ENCODE results near the gene ADIPOQ.
"Not testable (repeated sequence)": the region's sequence is repeated elsewhere in the genome, so short reads cannot be mapped to it uniquely, and the experiment has no call there.

DNA sequence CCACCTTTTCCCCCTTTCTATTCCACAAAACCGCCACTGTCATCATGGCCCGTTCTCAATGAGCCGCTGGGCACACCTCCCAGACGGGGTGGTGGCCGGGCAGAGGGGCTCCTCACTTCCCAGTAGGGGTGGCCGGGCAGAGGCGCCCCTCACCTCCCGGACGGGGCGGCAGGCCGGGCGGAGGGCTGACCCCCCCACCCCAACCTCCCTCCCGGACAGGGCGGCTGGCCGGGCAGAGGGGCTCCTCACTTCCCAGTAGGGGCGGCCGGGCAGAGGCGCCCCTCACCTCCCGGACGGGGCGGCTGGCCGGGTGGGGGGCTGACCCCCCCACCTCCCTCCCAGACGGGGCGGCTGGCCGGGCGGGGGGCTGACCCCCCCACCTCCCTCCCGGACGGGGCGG is 31.2 kb upstream of the ADIPOQ start:
- TF ChIP-seq ATF3 (IDR thresholded peaks at IDR 0.05); JUND (IDR thresholded peaks at IDR 0.05); GABPA (IDR thresholded peaks at IDR 0.05 in 1 of 2, conservative IDR thresholded peaks at IDR 0.05 in 1 of 2); FOXA1 (IDR thresholded peaks at IDR 0.05); RAD21 (IDR thresholded peaks at IDR 0.05); TAF1 (conservative IDR thresholded peaks at IDR 0.05); YY1 (IDR thresholded peaks at IDR 0.05); HNF4A (conservative IDR thresholded peaks at IDR 0.05); SP1 (IDR thresholded peaks at IDR 0.05); RXRA (IDR thresholded peaks at IDR 0.05): not testable (repeated sequence)
- TF ChIP-seq, protein P1, sequence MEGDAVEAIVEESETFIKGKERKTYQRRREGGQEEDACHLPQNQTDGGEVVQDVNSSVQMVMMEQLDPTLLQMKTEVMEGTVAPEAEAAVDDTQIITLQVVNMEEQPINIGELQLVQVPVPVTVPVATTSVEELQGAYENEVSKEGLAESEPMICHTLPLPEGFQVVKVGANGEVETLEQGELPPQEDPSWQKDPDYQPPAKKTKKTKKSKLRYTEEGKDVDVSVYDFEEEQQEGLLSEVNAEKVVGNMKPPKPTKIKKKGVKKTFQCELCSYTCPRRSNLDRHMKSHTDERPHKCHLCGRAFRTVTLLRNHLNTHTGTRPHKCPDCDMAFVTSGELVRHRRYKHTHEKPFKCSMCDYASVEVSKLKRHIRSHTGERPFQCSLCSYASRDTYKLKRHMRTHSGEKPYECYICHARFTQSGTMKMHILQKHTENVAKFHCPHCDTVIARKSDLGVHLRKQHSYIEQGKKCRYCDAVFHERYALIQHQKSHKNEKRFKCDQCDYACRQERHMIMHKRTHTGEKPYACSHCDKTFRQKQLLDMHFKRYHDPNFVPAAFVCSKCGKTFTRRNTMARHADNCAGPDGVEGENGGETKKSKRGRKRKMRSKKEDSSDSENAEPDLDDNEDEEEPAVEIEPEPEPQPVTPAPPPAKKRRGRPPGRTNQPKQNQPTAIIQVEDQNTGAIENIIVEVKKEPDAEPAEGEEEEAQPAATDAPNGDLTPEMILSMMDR (IDR thresholded peaks at IDR 0.05; ENCODE audit: low read depth, low read length, missing input control): not testable (repeated sequence)
- TF ChIP-seq, protein P2, sequence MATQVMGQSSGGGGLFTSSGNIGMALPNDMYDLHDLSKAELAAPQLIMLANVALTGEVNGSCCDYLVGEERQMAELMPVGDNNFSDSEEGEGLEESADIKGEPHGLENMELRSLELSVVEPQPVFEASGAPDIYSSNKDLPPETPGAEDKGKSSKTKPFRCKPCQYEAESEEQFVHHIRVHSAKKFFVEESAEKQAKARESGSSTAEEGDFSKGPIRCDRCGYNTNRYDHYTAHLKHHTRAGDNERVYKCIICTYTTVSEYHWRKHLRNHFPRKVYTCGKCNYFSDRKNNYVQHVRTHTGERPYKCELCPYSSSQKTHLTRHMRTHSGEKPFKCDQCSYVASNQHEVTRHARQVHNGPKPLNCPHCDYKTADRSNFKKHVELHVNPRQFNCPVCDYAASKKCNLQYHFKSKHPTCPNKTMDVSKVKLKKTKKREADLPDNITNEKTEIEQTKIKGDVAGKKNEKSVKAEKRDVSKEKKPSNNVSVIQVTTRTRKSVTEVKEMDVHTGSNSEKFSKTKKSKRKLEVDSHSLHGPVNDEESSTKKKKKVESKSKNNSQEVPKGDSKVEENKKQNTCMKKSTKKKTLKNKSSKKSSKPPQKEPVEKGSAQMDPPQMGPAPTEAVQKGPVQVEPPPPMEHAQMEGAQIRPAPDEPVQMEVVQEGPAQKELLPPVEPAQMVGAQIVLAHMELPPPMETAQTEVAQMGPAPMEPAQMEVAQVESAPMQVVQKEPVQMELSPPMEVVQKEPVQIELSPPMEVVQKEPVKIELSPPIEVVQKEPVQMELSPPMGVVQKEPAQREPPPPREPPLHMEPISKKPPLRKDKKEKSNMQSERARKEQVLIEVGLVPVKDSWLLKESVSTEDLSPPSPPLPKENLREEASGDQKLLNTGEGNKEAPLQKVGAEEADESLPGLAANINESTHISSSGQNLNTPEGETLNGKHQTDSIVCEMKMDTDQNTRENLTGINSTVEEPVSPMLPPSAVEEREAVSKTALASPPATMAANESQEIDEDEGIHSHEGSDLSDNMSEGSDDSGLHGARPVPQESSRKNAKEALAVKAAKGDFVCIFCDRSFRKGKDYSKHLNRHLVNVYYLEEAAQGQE (IDR thresholded peaks at IDR 0.05): not testable (repeated sequence)
- TF ChIP-seq, protein P3, sequence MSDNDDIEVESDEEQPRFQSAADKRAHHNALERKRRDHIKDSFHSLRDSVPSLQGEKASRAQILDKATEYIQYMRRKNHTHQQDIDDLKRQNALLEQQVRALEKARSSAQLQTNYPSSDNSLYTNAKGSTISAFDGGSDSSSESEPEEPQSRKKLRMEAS (IDR thresholded peaks at IDR 0.05): not testable (repeated sequence)
- TF ChIP-seq, protein P4, sequence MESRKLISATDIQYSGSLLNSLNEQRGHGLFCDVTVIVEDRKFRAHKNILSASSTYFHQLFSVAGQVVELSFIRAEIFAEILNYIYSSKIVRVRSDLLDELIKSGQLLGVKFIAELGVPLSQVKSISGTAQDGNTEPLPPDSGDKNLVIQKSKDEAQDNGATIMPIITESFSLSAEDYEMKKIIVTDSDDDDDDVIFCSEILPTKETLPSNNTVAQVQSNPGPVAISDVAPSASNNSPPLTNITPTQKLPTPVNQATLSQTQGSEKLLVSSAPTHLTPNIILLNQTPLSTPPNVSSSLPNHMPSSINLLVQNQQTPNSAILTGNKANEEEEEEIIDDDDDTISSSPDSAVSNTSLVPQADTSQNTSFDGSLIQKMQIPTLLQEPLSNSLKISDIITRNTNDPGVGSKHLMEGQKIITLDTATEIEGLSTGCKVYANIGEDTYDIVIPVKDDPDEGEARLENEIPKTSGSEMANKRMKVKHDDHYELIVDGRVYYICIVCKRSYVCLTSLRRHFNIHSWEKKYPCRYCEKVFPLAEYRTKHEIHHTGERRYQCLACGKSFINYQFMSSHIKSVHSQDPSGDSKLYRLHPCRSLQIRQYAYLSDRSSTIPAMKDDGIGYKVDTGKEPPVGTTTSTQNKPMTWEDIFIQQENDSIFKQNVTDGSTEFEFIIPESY (IDR thresholded peaks at IDR 0.05): not testable (repeated sequence)

Data from liver (tissue), 3 donors.